GM10266 (cell line): ENCODE data around the gene ATG13.

Experiments used
- DNase-seq: peaks from one replicate; pipeline ENCODE4 v3.0.0; 2012; ENCODE audit errors: extremely low spot score
- CTCF ChIP-seq: IDR thresholded peaks from 2 replicates; pipeline ENCODE4 v1.5.1; 2012; ENCODE audit warnings: mild to moderate bottlenecking, low read depth; ENCODE audit not compliant: control insufficient read depth, insufficient read depth; ENCODE audit errors: missing control alignments

The ATG13 gene

GRCh38 chr11:46675288-46675851 lies 58.0 kb downstream of the ATG13 start:
- no peak for TF ChIP-seq CTCF
- DNase-seq = no peak

GRCh38 chr11:46675949-46676348 lies 58.6 kb downstream of the ATG13 start:
- DNase-seq = no peak
- TF ChIP-seq CTCF = no peak

- no peak for DNase-seq
Measured at GRCh38 chr11:46676436-46677158, 59.2 kb downstream of the ATG13 start.

GRCh38 chr11:46677169-46677568 lies 59.8 kb downstream of the ATG13 start:
- DNase-seq = no peak
- no peak for TF ChIP-seq CTCF

More at GRCh38 chr11:46676436-46677158, 59.2 kb downstream of the ATG13 start:
- no peak for TF ChIP-seq CTCF

GRCh38 chr11:46677991-46678740 lies 60.8 kb downstream of the ATG13 start:
- TF ChIP-seq CTCF = no peak
- no peak for DNase-seq

GRCh38 chr11:46678741-46679130 lies 61.4 kb downstream of the ATG13 start:
- TF ChIP-seq CTCF = no peak
- no peak for DNase-seq
